CD14-positive monocyte (primary cell): Measurements from ENCODE around the gene TACC2. TPM values are rescaled to one million over a fixed set of nuclear protein-coding genes. Genes with fewer than 3 reads are reported as not detected.

ENCODE experiments used
- DNase-seq, 3 donors: peaks; one replicate each; pipeline ENCODE4 v3.0.0-alpha.2; 2011 to 2022
- H2AFZ ChIP-seq: 2 replicates; pipeline ENCODE4 v1.6.0; 2012; ENCODE audit warnings: mild to moderate bottlenecking, low read depth, low read length, inconsistent platforms; ENCODE audit not compliant: insufficient read depth, poor library complexity, severe bottlenecking
- H3K27ac ChIP-seq, 2 donors: 1 replicate in 1 of 2; 2 replicates in 1 of 2; pipeline ENCODE4 v1.5.1; 2012 to 2013; ENCODE audit warnings: low read length in 2 of 2, control low read depth in 1 of 2, inconsistent platforms in 1 of 2, low read depth in 1 of 2, mild to moderate bottlenecking in 1 of 2
- H3K27me3 ChIP-seq, 2 donors: one replicate each; pipeline versions ENCODE4 v1.6.0 to v1.6.1; 2011 to 2013; ENCODE audit warnings: low read length in 2 of 2; ENCODE audit not compliant: control insufficient read depth in 2 of 2, insufficient read depth in 2 of 2
- H3K36me3 ChIP-seq, 2 donors: replicated peaks in 1 of 2; 1 replicate in 1 of 2; 2 replicates in 1 of 2; pipeline versions ENCODE4 v1.5.1 to v1.6.1; 2012 to 2013; ENCODE audit warnings: low read length in 2 of 2, control low read depth in 1 of 2, inconsistent platforms in 1 of 2, mild to moderate bottlenecking in 1 of 2; ENCODE audit not compliant: insufficient read depth in 2 of 2, control insufficient read depth in 1 of 2
- H3K4me1 ChIP-seq, 2 donors: 1 replicate in 1 of 2; 2 replicates in 1 of 2; pipeline versions ENCODE4 v1.5.1 to v1.6.1; 2012 to 2013; ENCODE audit warnings: low read length in 2 of 2, control low read depth in 1 of 2, inconsistent platforms in 1 of 2, mild to moderate bottlenecking in 1 of 2, moderate library complexity in 1 of 2; ENCODE audit not compliant: insufficient read depth in 2 of 2, control insufficient read depth in 1 of 2
- H3K4me2 ChIP-seq: replicated peaks from 2 replicates; pipeline ENCODE3; 2012; ENCODE audit warnings: low read length, moderate library complexity, mild to moderate bottlenecking; ENCODE audit not compliant: poor library complexity, severe bottlenecking; ENCODE audit errors: extremely low read depth
- H3K4me3 ChIP-seq, 3 experiments: fragments of 200-600 bp in 1 of 3; sonication (generic) in 1 of 3; replicated peaks in 1 of 3; 1 replicate in 2 of 3; 2 replicates in 1 of 3; pipeline ENCODE4 v1.5.1; 2011 to 2013; ENCODE audit warnings: low read length in 3 of 3, mild to moderate bottlenecking in 3 of 3, control low read depth in 2 of 3, low read depth in 2 of 3, inconsistent platforms in 1 of 3, moderate library complexity in 1 of 3
- H3K79me2 ChIP-seq: 2 replicates; pipeline ENCODE4 v1.6.0; 2012; ENCODE audit warnings: mild to moderate bottlenecking, control low read depth, inconsistent platforms, low read length, moderate library complexity; ENCODE audit not compliant: insufficient read depth
- H3K9ac ChIP-seq: 2 replicates; pipeline ENCODE4 v1.6.0; 2017; ENCODE audit warnings: low read length, mild to moderate bottlenecking; ENCODE audit not compliant: insufficient read depth, poor library complexity, severe bottlenecking
- H3K9me3 ChIP-seq, 2 donors: replicated peaks in 1 of 2; 1 replicate in 1 of 2; 2 replicates in 1 of 2; pipeline versions ENCODE4 v1.5.1 to v1.6.1; 2012 to 2013; ENCODE audit warnings: low read length in 2 of 2, control low read depth in 1 of 2; ENCODE audit not compliant: control insufficient read depth in 1 of 2, insufficient read depth in 1 of 2
- H4K20me1 ChIP-seq: 2 replicates; pipeline ENCODE4 v1.6.0; 2012; ENCODE audit warnings: mild to moderate bottlenecking, low read length, control low read depth, moderate library complexity; ENCODE audit not compliant: insufficient read depth
- H3K27ac Mint-ChIP-seq, 7 donors: one replicate each; pipeline ENCODE4 v1.8.0; 2020; ENCODE audit warnings: mild to moderate bottlenecking in 7 of 7, mixed read lengths in 7 of 7, moderate library complexity in 6 of 7, inconsistent platforms in 2 of 7
- H3K27me3 Mint-ChIP-seq, 3 donors: one replicate each; pipeline ENCODE4 v1.8.0; 2021 to 2022; ENCODE audit warnings: low read depth in 3 of 3, mild to moderate bottlenecking in 3 of 3, mixed read lengths in 3 of 3, moderate library complexity in 3 of 3, inconsistent platforms in 1 of 3
- H3K36me3 Mint-ChIP-seq, 2 donors: one replicate each; pipeline ENCODE4 v1.8.0; 2020; ENCODE audit warnings: mixed read lengths in 2 of 2, inconsistent platforms in 1 of 2, mild to moderate bottlenecking in 1 of 2
- H3K4me1 Mint-ChIP-seq: one replicate; pipeline ENCODE4 v1.8.0; 2020; ENCODE audit warnings: mild to moderate bottlenecking, mixed read lengths
- H3K4me3 Mint-ChIP-seq, 2 donors: one replicate each; pipeline ENCODE4 v1.8.0; 2020; ENCODE audit warnings: mild to moderate bottlenecking in 2 of 2, mixed read lengths in 2 of 2, moderate library complexity in 1 of 2
- H3K9me3 Mint-ChIP-seq, 7 donors: one replicate each; pipeline ENCODE4 v1.8.0; 2020 to 2022; ENCODE audit warnings: mixed read lengths in 7 of 7, mild to moderate bottlenecking in 6 of 7, moderate library complexity in 6 of 7, inconsistent platforms in 2 of 7
- WGBS: methylation state at CpG from one replicate; pipeline ENCODE4 v1.1.5; 2013; ENCODE audit warnings: missing lambda C conversion rate; ENCODE audit not compliant: insufficient coverage; 5-methylcytosine and 5-hydroxymethylcytosine counted together
- intact Hi-C, 2 donors: fragments of 100-400 bp; cut with micrococcal nuclease; formaldehyde crosslinking; loops; one replicate each; pipeline versions ENCODE4 v1.15.0 to v1.15.1; 2023
- polyA plus RNA-seq, 3 donors: library from polyadenylated mRNA; depleted of rRNA in 1 of 3; unstranded in 2 of 3; stranded (reverse) in 1 of 3; fragments of 300-500 nt in 2 of 3; fragments of >200 nt in 1 of 3; fragmentation: Illumina TruSeq in 2 of 3; gene quantifications; 1 replicate in 2 of 3; 2 replicates in 1 of 3; pipeline ENCODE4 v1.2.3, GENCODE V29; 2012 to 2021
- TF ChIP-seq, protein P1 (sequence below): fragments of 200-600 bp; IDR thresholded peaks from one replicate; pipeline ENCODE4 v1.8.0; 2022; ENCODE audit warnings: antibody characterized with exemption, mild to moderate bottlenecking

Gene TACC2
- polyA plus RNA-seq, 3 donors: 0.03 TPM; not detected in 2

DNA sequence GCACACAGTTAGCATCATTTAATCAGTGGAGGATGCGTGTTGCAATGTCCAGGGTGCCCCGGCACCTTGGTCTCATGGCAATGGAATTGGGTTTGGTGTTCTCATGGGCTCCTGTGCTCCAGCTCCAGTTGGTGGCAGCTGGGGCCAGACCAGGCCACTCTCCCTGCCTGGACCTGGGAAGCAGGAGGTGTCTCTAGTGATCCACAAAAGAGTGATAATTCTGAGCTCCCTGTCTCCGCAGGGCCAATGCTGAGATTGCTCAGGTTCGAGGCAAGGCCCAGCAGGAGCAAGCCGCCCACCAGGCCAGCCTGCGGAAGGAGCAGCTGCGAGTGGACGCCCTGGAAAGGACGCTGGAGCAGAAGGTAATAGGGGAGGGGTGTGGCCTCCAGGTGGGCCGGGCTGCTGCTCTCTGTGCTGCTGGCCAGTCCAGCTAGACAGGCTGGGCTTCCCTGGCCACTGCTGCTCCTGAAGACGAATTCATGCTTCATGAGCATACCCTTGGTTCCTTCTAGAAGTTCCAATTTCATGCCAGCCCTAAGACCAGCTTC lies 260.4 kb downstream of the TACC2 start:
- Histone ChIP-seq H2AFZ (no peak overlapping the region), H4K20me1 (no peaks in the 10 kb centered on the region), H3K4me3 (no peak overlapping the region), H3K27me3 (no peaks in the 10 kb centered on the region), H3K9ac (no peak overlapping the region), H3K4me1 (no peaks in the 10 kb centered on the region), H3K27ac (no peak overlapping the region), H3K9me3 (no peaks in the 10 kb centered on the region), H3K36me3 (no peaks in the 10 kb centered on the region), H3K4me2 (no peak overlapping the region), H3K79me2 (no peaks in the 10 kb centered on the region)
- Mint-ChIP-seq H3K27me3 (peaks cover 2 to 5% (median 3%) of the 10 kb centered on the region in 3 donors), H3K27ac (no peak overlapping the region), H3K4me3 (no peak overlapping the region), H3K9me3 (peaks cover 0 to 1% (median 0%) of the 10 kb centered on the region in 7 donors), H3K36me3 (no peaks in the 10 kb centered on the region), H3K4me1 (no peaks in the 10 kb centered on the region)
- intact Hi-C loops: no loop called here
- WGBS: 87% methylated on average over 9 of the region's 11 CpGs
- no peak for DNase-seq
- TF ChIP-seq, protein P1, sequence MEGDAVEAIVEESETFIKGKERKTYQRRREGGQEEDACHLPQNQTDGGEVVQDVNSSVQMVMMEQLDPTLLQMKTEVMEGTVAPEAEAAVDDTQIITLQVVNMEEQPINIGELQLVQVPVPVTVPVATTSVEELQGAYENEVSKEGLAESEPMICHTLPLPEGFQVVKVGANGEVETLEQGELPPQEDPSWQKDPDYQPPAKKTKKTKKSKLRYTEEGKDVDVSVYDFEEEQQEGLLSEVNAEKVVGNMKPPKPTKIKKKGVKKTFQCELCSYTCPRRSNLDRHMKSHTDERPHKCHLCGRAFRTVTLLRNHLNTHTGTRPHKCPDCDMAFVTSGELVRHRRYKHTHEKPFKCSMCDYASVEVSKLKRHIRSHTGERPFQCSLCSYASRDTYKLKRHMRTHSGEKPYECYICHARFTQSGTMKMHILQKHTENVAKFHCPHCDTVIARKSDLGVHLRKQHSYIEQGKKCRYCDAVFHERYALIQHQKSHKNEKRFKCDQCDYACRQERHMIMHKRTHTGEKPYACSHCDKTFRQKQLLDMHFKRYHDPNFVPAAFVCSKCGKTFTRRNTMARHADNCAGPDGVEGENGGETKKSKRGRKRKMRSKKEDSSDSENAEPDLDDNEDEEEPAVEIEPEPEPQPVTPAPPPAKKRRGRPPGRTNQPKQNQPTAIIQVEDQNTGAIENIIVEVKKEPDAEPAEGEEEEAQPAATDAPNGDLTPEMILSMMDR: no peak

DNA sequence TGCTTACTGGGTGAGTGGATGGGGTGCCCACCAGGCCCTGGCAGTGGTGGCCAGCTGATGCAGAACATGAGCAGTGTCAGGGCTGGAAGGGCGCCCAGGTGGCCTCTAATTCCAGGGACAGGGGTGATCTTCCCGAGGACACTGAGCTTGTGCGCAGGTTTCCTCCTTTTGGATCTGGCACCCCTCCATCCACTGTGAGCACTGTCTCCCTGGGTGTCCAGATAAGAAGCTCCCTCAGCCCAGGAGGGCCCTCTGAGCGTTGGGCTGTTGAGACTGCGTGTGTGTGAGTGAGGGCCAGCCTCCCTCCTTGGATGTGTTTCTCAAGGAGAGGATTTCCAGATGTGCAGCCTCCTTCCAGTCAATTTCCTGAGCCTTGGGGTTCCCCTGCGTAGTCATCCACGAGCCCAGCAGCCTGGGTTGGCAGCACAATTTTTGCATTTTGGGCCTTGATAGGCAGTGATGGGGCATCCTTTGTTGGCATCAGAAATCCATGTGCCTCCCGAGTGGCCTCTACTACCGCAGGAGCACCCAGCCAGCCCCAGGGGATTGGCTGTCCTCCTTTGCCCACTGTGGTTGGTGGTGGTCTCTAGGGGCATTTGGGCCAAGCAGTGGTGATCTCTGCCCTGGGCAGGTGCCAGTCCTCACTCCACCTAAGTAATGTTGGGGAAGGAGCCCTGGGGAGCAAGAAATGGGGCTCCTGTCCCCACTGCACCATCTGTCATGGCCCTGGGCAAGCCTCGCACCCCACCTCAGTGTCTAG lies 261.2 kb downstream of the TACC2 start:
- Histone ChIP-seq H2AFZ (no peak overlapping the region), H3K4me1 (no peaks in the 10 kb centered on the region), H3K27ac (no peak overlapping the region), H3K4me3 (no peak overlapping the region), H3K9ac (no peak overlapping the region), H3K36me3 (no peaks in the 10 kb centered on the region), H3K4me2 (no peak overlapping the region), H3K9me3 (no peaks in the 10 kb centered on the region), H3K79me2 (no peaks in the 10 kb centered on the region), H3K27me3 (no peaks in the 10 kb centered on the region), H4K20me1 (no peaks in the 10 kb centered on the region)
- intact Hi-C loops: no loop called here
- no peaks in the 10 kb centered on the region for H3K4me1 Mint-ChIP-seq
- no peak overlapping the region for H3K4me3 Mint-ChIP-seq
- TF ChIP-seq, protein P1: no peak
- peaks cover 2 to 5% (median 3%) of the 10 kb centered on the region in 3 donors for H3K27me3 Mint-ChIP-seq
- H3K36me3 Mint-ChIP-seq: no peaks in the 10 kb centered on the region
- H3K27ac Mint-ChIP-seq: no peak overlapping the region
- 94% methylated on average over 8 of the region's 10 CpGs for WGBS
- peaks cover 0 to 1% (median 0%) of the 10 kb centered on the region in 7 donors for H3K9me3 Mint-ChIP-seq
- no peak for DNase-seq
